ENCODE measurements around the gene TWIST2. TPM values are rescaled to one million over a fixed set of nuclear protein-coding genes. Genes with fewer than 3 reads are reported as not detected.

The TWIST2 gene
- total and polyA plus RNA-seq, 10 of the 15 experiments (the other 5 are each of a cell fraction or from before 2014, with no cell fraction given) = not detected

GRCh38 chr2:238874330-238875050 lies 26.6 kb downstream of the TWIST2 start (continued):
- no peak for TF ChIP-seq GATAD2B (conservative IDR thresholded peaks at IDR 0.05; ENCODE audit: low read depth)
- TF ChIP-seq ZNF592 (IDR thresholded peaks at IDR 0.05) = no peak
- TF ChIP-seq ZBTB33 (IDR thresholded peaks at IDR 0.05) = no peak
- TF ChIP-seq RAD21 (IDR thresholded peaks at IDR 0.05; ENCODE audit: insufficient read depth, low read depth, low read length) = no peak
- no peak for TF ChIP-seq CBFB (IDR thresholded peaks at IDR 0.05; ENCODE audit: low read depth)
- no peak for TF ChIP-seq STAT3 (IDR thresholded peaks at IDR 0.05; ENCODE audit: low read depth, low read length)

GRCh38 chr2:238875101-238875470 lies 27.2 kb downstream of the TWIST2 start:
- no peak overlapping the region for H2AFZ ChIP-seq (ENCODE audit: control insufficient read depth, low read depth, low read length)
- H3K79me2 ChIP-seq (ENCODE audit: control insufficient read depth, insufficient read depth, low read length) = no peaks in the 10 kb centered on the region
- POLR2A ChIA-PET = no interaction called here
- 48% methylated on average over 3 of the region's 3 CpGs for WGBS (ENCODE audit: insufficient coverage, insufficient replicate concordance, low lambda C conversion rate, missing lambda C conversion rate)
- in situ Hi-C loops (cut with MboI) = no loop called here
- H3K4me3 ChIP-seq = no peak overlapping the region
- no peak for DNase-seq (ENCODE audit: low read depth, low spot score)
- RAD21 ChIA-PET (ENCODE audit: unreplicated experiment) = no interaction called here
- no peak overlapping the region for H3K4me2 ChIP-seq (ENCODE audit: control insufficient read depth, insufficient read depth)
- no peak for FAIRE-seq
- SMC1A ChIA-PET (ENCODE audit: uncharacterized antibody, unreplicated experiment) = no interaction called here
- CTCF ChIA-PET = no interaction called here
- ATAC-seq = no peak
- H3K27ac ChIP-seq (ENCODE audit: control insufficient read depth, insufficient read depth) = no peak overlapping the region
- no peaks in the 10 kb centered on the region for H3K36me3 ChIP-seq (ENCODE audit: control insufficient read depth in 2 of 2, insufficient read depth in 2 of 2, low read length in 1 of 2)
- H3K4me1 ChIP-seq (ENCODE audit: control insufficient read depth, insufficient read depth, low read length) = no peaks in the 10 kb centered on the region
- no peak overlapping the region for H3K9ac ChIP-seq (ENCODE audit: control insufficient read depth, insufficient read depth, low read length)
- no peaks in the 10 kb centered on the region for H4K20me1 ChIP-seq (ENCODE audit: control insufficient read depth, insufficient read depth)
- BruUV-seq (replicated peaks) = no TSS peak
- intact Hi-C loops (cut with micrococcal nuclease; ENCODE audit: unreplicated experiment) = no loop called here
- H3K27me3 ChIP-seq (replicated peaks in 1 of 2; ENCODE audit: control insufficient read depth in 2 of 2, insufficient read depth in 2 of 2, low read length in 1 of 2) = no peaks in the 10 kb centered on the region; a peak in 1 of 4 replicates
- H3K9me3 ChIP-seq (replicated peaks; ENCODE audit: control insufficient read depth, insufficient read depth, low read length) = no peaks in the 10 kb centered on the region; the same call in 2 of the 3 replicates
- TF ChIP-seq NRF1 (conservative IDR thresholded peaks at IDR 0.05; ENCODE audit: low read depth, low read length) (no peak), NR2C1 (IDR thresholded peaks at IDR 0.05) (no peak), BMI1 (IDR thresholded peaks at IDR 0.05; ENCODE audit: borderline replicate concordance) (no peak), TCF7 (IDR thresholded peaks at IDR 0.05; ENCODE audit: borderline replicate concordance) (no peak), POLR2AphosphoS5 (IDR thresholded peaks at IDR 0.05; ENCODE audit: low read length) (no peak), NR2F1 (conservative IDR thresholded peaks at IDR 0.05) (no peak), ZBTB40 (IDR thresholded peaks at IDR 0.05; ENCODE audit: borderline replicate concordance) (no peak), TARDBP (IDR thresholded peaks at IDR 0.05; ENCODE audit: borderline replicate concordance) (no peak)
